H1 (cell line): ENCODE data around the gene KPNA3. TPM values are rescaled to one million over a fixed set of nuclear protein-coding genes. Genes with fewer than 3 reads are reported as not detected.

Experiments used
- CHD7 ChIP-seq: fragments of 300-600 bp; sonication (generic); IDR thresholded peaks from 2 replicates; pipeline ENCODE4 v1.7.1; 2012; ENCODE audit warnings: low read length, moderate library complexity, mild to moderate bottlenecking, inconsistent platforms; ENCODE audit not compliant: insufficient replicate concordance
- polyA plus RNA-seq, 7 experiments: library from polyadenylated mRNA; depleted of rRNA in 3 of 7; stranded (reverse) in 5 of 7; unstranded in 2 of 7; fragments of >200 nt in 5 of 7; fragments of 200-250 nt in 2 of 7; gene quantifications; 1 replicate in 5 of 7; 2 replicates in 1 of 7; 4 replicates in 1 of 7; pipeline versions ENCODE4 v1.2.1 to v1.2.3, GENCODE V29; 2011 to 2013; ENCODE audit warnings: missing spikeins in 2 of 7, mixed read lengths in 2 of 7
- total RNA-seq: library from RNA; stranded (reverse); fragmentation: NEBNext Ultra II Directional; extraction: Animal tissue kit (Norgen Biotek cat#: 25700); gene quantifications from 2 replicates; pipeline ENCODE4 v1.2.1, GENCODE V29; 2021

KPNA3 gene
- total and polyA plus RNA-seq, 2 of the 8 experiments (the other 6 are each of a cell fraction or from before 2014, with no cell fraction given) = 21.4 to 63.2 TPM

GRCh38 chr13:49690133-49690994 is 102.1 kb downstream of the KPNA3 start (continued):
- no peak for TF ChIP-seq CHD7
